HEK293 (cell line): ENCODE results near the gene SCRN1.
A peak's percentile ranks its signal among the peaks of the same experiment; 100 is the strongest.

ENCODE experiments used
- CTCF ChIA-PET: fragments of 350-600 bp; formaldehyde crosslinking; extraction: SDS; loops from one replicate; lab custom pipeline; 2021; ENCODE audit warnings: antibody characterized with exemption; lab: Yijun Ruan, JAX
- POLR2A ChIA-PET: fragments of 300-600 bp; formaldehyde crosslinking; extraction: SDS; loops from one replicate; lab custom pipeline; 2020; ENCODE audit warnings: antibody characterized with exemption, inconsistent platforms; lab: Yijun Ruan, JAX
- H3K27ac ChIP-seq: fragments of 200-500 bp; sonication (Bioruptor generic); 2 replicates; pipeline ENCODE4 v1.5.1; 2014; ENCODE audit warnings: low read depth, low read length, control low read depth, inconsistent platforms; ENCODE audit errors: extremely low read depth
- H3K36me3 ChIP-seq, 2 experiments: fragments of 200-500 bp in 1 of 2; sonication (Bioruptor generic) in 1 of 2; 1 replicate in 1 of 2; 2 replicates in 1 of 2; pipeline ENCODE4 v1.5.1; 2014 to 2017; ENCODE audit warnings: inconsistent platforms in 2 of 2, low read length in 2 of 2; ENCODE audit not compliant: control insufficient read depth in 2 of 2, insufficient read depth in 1 of 2
- H3K4me1 ChIP-seq: fragments of 200-500 bp; sonication (Bioruptor generic); 2 replicates; pipeline ENCODE4 v1.5.1; 2014; ENCODE audit warnings: mild to moderate bottlenecking, low read length, inconsistent platforms; ENCODE audit not compliant: control insufficient read depth, insufficient read depth
- H3K4me3 ChIP-seq: 2 replicates; pipeline ENCODE4 v1.5.1; 2011; ENCODE audit warnings: low read depth, mild to moderate bottlenecking, control low read depth, low read length, moderate library complexity
- H3K9me3 ChIP-seq: fragments of 200-500 bp; sonication (Bioruptor generic); 2 replicates; pipeline ENCODE4 v1.5.1; 2014; ENCODE audit warnings: low read depth, low read length, inconsistent platforms; ENCODE audit not compliant: control insufficient read depth, insufficient read depth
- PRDM10 ChIP-seq: fragments of 450-650 bp; formaldehyde crosslinking; IDR thresholded peaks from 2 replicates; pipeline ENCODE4 v1.5.1; 2016; ENCODE audit warnings: missing biosample characterization, missing genetic modification characterization
- PRDM6 ChIP-seq: fragments of 450-650 bp; formaldehyde crosslinking; IDR thresholded peaks from 2 replicates; pipeline ENCODE4 v1.5.1; 2017; ENCODE audit warnings: missing biosample characterization, missing genetic modification characterization
- ZBTB20 ChIP-seq: fragments of 450-650 bp; formaldehyde crosslinking; IDR thresholded peaks from 2 replicates; pipeline ENCODE4 v1.5.1; 2016; ENCODE audit warnings: missing biosample characterization, missing genetic modification characterization
- ZBTB26 ChIP-seq: fragments of 450-650 bp; formaldehyde crosslinking; optimal IDR thresholded peaks from 2 replicates; pipeline ENCODE3; 2016; ENCODE audit warnings: missing biosample characterization, mild to moderate bottlenecking, missing genetic modification characterization
- ZNF10 ChIP-seq: fragments of 450-650 bp; formaldehyde crosslinking; IDR thresholded peaks from 2 replicates; pipeline ENCODE4 v1.5.1; 2017; ENCODE audit warnings: missing biosample characterization, missing genetic modification characterization
- ZNF112 ChIP-seq: fragments of 450-650 bp; formaldehyde crosslinking; IDR thresholded peaks from 2 replicates; pipeline ENCODE4 v1.5.0; 2017; ENCODE audit warnings: missing biosample characterization, missing genetic modification characterization
- ZNF335 ChIP-seq: fragments of 450-650 bp; formaldehyde crosslinking; conservative IDR thresholded peaks from 2 replicates; pipeline ENCODE4 v1.5.1; 2016; ENCODE audit warnings: missing biosample characterization, missing genetic modification characterization
- ZNF514 ChIP-seq: fragments of 450-650 bp; formaldehyde crosslinking; IDR thresholded peaks from 2 replicates; pipeline ENCODE4 v1.5.1; 2016; ENCODE audit warnings: missing biosample characterization, missing genetic modification characterization
- ZNF600 ChIP-seq: fragments of 450-650 bp; formaldehyde crosslinking; IDR thresholded peaks from 2 replicates; pipeline ENCODE4 v1.5.1; 2016; ENCODE audit warnings: missing biosample characterization, missing genetic modification characterization
- ZNF639 ChIP-seq: fragments of 450-650 bp; formaldehyde crosslinking; IDR thresholded peaks from 2 replicates; pipeline ENCODE4 v1.5.1; 2016; ENCODE audit warnings: missing biosample characterization, missing genetic modification characterization
- ZNF704 ChIP-seq: fragments of 450-650 bp; formaldehyde crosslinking; IDR thresholded peaks from 2 replicates; pipeline ENCODE4 v1.5.1; 2016; ENCODE audit warnings: missing biosample characterization, missing genetic modification characterization

The SCRN1 gene

GRCh38 chr7:30027740-30028215 is 38.2 kb upstream of the SCRN1 start (continued):
- TF ChIP-seq ZNF639 (tag by site-specific recombination) = peak; percentile 23; the same call in 1 of the 2 replicates
- no peak for TF ChIP-seq ZNF704
- TF ChIP-seq ZNF10 (tag by site-specific recombination) = no peak

- Histone ChIP-seq H3K27ac (peak overlapping the region; percentile 38), H3K36me3 (no peaks in the 10 kb centered on the region), H3K4me1 (peaks cover 10% of the 10 kb centered on the region; the same call in 1 of the 2 replicates), H3K9me3 (no peaks in the 10 kb centered on the region), H3K4me3 (peak overlapping the region; percentile 88)
- CTCF ChIA-PET = interaction anchor here (0.7 to 2.0 kb wide), 5 partner anchors 15 to 143 kb away, joined by 3 to 5 read pairs (median 3); no protein-coding TSS in a partner anchor
- POLR2A ChIA-PET = interaction anchor here (0.7 to 1.4 kb wide), 5 partner anchors 10 to 39 kb away, joined by 3 to 4 read pairs (median 3); partner anchors contain the start of gene SCRN1
- TF ChIP-seq ZNF600 (tag by site-specific recombination) (peak; percentile 58; the same call in 1 of the 2 replicates), ZBTB20 (tag by site-specific recombination) (peak; percentile 96), PRDM6 (tag by site-specific recombination) (0 out of 2 replicates have a peak, but pooled peaks have one; percentile 41), ZNF112 (tag by site-specific recombination) (no peak), ZBTB26 (tag by site-specific recombination) (peak; percentile 39), PRDM10 (peak; percentile 29; the same call in 1 of the 2 replicates), ZNF335 (tag by site-specific recombination) (peak; percentile 62), ZNF514 (tag by site-specific recombination) (no peak)
- TF ChIP-seq, all 188 proteins: peak for 6
Observed at GRCh38 chr7:30027065-30027456, 37.5 kb upstream of the SCRN1 start.
